GM23248 (cell line): ENCODE measurements around the gene DIDO1. TPM values are rescaled to one million over a fixed set of nuclear protein-coding genes. Genes with fewer than 3 reads are reported as not detected.

Experiments
- DNase-seq: peaks from one replicate; pipeline ENCODE4 v3.0.0-alpha.2; 2015
- H2AFZ ChIP-seq: fragments of 200-600 bp; sonication (generic); 2 replicates; pipeline ENCODE4 v1.6.1; 2016; ENCODE audit warnings: antibody characterized with exemption
- H3F3A ChIP-seq: fragments of 200-600 bp; sonication (generic); 2 replicates; pipeline ENCODE4 v1.6.1; 2016; ENCODE audit warnings: mild to moderate bottlenecking, antibody characterized with exemption, mixed run types; ENCODE audit not compliant: insufficient read depth
- H3K27ac ChIP-seq: fragments of 200-600 bp; sonication (generic); 2 replicates; pipeline ENCODE4 v1.5.1; 2016; ENCODE audit warnings: mild to moderate bottlenecking
- H3K27me3 ChIP-seq: fragments of 200-600 bp; sonication (generic); replicated peaks from 2 replicates; pipeline ENCODE4 v1.6.1; 2016; ENCODE audit warnings: mild to moderate bottlenecking; ENCODE audit not compliant: insufficient read depth
- H3K36me3 ChIP-seq: fragments of 200-600 bp; sonication (generic); 2 replicates; pipeline ENCODE4 v1.6.1; 2016; ENCODE audit warnings: low read depth, mild to moderate bottlenecking
- H3K4me1 ChIP-seq: fragments of 200-600 bp; sonication (generic); 2 replicates; pipeline ENCODE4 v1.6.1; 2016; ENCODE audit warnings: mild to moderate bottlenecking; ENCODE audit not compliant: insufficient read depth
- H3K4me2 ChIP-seq: fragments of 200-600 bp; sonication (generic); one replicate; pipeline ENCODE4 v1.6.1; 2016; ENCODE audit warnings: mild to moderate bottlenecking; ENCODE audit not compliant: unreplicated experiment
- H3K4me3 ChIP-seq: fragments of 200-600 bp; sonication (generic); 2 replicates; pipeline ENCODE4 v1.5.1; 2016; ENCODE audit warnings: mild to moderate bottlenecking
- H3K79me2 ChIP-seq: fragments of 200-600 bp; sonication (generic); 2 replicates; pipeline ENCODE4 v1.6.1; 2016; ENCODE audit warnings: mild to moderate bottlenecking; ENCODE audit not compliant: insufficient read depth
- H3K9ac ChIP-seq: fragments of 200-600 bp; sonication (generic); 2 replicates; pipeline ENCODE4 v1.6.1; 2016; ENCODE audit warnings: mild to moderate bottlenecking
- H3K9me2 ChIP-seq: fragments of 200-600 bp; sonication (generic); 2 replicates; pipeline ENCODE4 v1.6.1; 2016; ENCODE audit warnings: mixed run types, mild to moderate bottlenecking, moderate library complexity; ENCODE audit not compliant: insufficient read depth
- H3K9me3 ChIP-seq: fragments of 200-600 bp; sonication (generic); one replicate; pipeline ENCODE4 v1.6.1; 2017; ENCODE audit warnings: low read depth
- H4K20me1 ChIP-seq: fragments of 200-600 bp; sonication (generic); 2 replicates; pipeline ENCODE4 v1.6.0; 2016; ENCODE audit not compliant: insufficient read depth
- EZH2 ChIP-seq: fragments of 200-600 bp; sonication (generic); IDR thresholded peaks from 2 replicates; pipeline ENCODE4 v1.6.1; 2018; ENCODE audit warnings: antibody characterized with exemption, mild to moderate bottlenecking; ENCODE audit not compliant: insufficient read depth, poor library complexity, severe bottlenecking
- EZH2phosphoT487 ChIP-seq: fragments of 200-600 bp; sonication (generic); IDR thresholded peaks from 2 replicates; pipeline ENCODE4 v1.6.1; 2018; ENCODE audit warnings: antibody characterized with exemption, moderate library complexity, mild to moderate bottlenecking, low read depth; ENCODE audit not compliant: insufficient read depth
- whole genome bisulfite sequencing, 2 experiments: methylation state at CpG; one replicate each; pipeline ENCODE4 v1.1.6; 2015 to 2017; ENCODE audit warnings: low lambda C conversion rate in 2 of 2, low coverage in 1 of 2; ENCODE audit errors: missing lambda C conversion rate in 2 of 2; 5-methylcytosine and 5-hydroxymethylcytosine counted together
- in situ Hi-C: fragments of 300-500 bp; cut with MboI; formaldehyde crosslinking; loops from 2 replicates; pipeline ENCODE4 v1.15.0; 2020
- polyA plus RNA-seq: library from polyadenylated mRNA; unstranded; fragments of >200 nt; fragmentation: Nextera tagmentation; extraction: Ambion mirVana; gene quantifications from 2 replicates; pipeline ENCODE4 v1.2.1, GENCODE V29; 2016
- total RNA-seq: library from RNA; depleted of rRNA; stranded (reverse); fragments of >200 nt; shearing (Covaris generic); gene quantifications from 2 replicates; pipeline ENCODE4 v1.2.3, GENCODE V29; 2014; rRNA removed

Gene DIDO1
- total RNA-seq: 28.6 and 37.1 TPM in 2 replicates
- 15.5 and 16.2 TPM in 2 replicates for polyA plus RNA-seq

- Histone ChIP-seq H2AFZ (peak within 1 kb of the TSS; percentile 65), H3K9me3 (no peaks in the 10 kb centered on the region), H3F3A (peaks cover 42% of the 10 kb centered on the region), H3K4me1 (peaks cover 48% of the 10 kb centered on the region), H3K27ac (peak within 1 kb of the TSS; percentile 95), H4K20me1 (peaks cover 20% of the 10 kb centered on the region; the same call in 1 of the 2 replicates), H3K27me3 (no peaks in the 10 kb centered on the region), H3K4me3 (peak within 1 kb of the TSS; percentile 95), H3K36me3 (no peaks in the 10 kb centered on the region), H3K9ac (peak within 1 kb of the TSS; percentile 99), H3K4me2 (peak within 1 kb of the TSS; percentile 91), H3K9me2 (no peaks in the 10 kb centered on the region), H3K79me2 (peaks cover 96% of the 10 kb centered on the region)
- TF ChIP-seq EZH2: no peak
- no peak for TF ChIP-seq EZH2phosphoT487
- in situ Hi-C loops: no loop called here
- WGBS, 2 experiments: 2% methylated on average over 74 to 77 of the region's 92 CpGs
- peak; percentile 92 for DNase-seq
Observed at GRCh38 chr20:62926229-62927127, at the start of gene DIDO1. Gene DIDO1 (minus strand): TSS chr20:62926505.

DNA sequence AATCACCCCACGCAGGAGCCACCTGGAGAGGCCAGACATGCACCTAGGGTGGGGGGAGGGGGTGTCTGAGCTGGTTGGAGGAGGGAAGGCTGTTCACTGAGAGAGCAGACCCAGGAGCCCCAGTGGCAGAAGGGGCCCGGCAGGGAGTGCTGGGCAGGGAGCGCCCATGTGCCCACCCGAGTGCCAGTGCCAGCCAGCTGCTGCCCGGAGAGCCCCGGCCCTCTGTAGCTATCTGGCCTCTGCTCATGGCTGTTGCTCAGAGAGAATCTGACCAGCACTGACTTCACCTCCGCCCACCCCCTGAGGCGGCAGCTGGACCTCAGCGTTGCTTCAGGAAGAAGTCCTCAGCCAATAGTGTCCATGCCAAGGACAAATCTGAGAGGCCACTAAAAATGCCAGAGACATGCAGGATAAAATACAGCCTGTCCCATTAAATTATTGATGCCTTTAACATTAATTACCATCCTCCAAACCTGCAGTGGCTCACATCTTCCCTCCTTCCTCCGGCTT is 49.0 kb upstream of the DIDO1 start:
- no peak overlapping the region for H3K27ac ChIP-seq
- WGBS, 2 experiments: 59 to 61% methylated on average over 8 to 9 of the region's 10 CpGs

GRCh38 chr20:62972845-62973745 is 46.8 kb upstream of the DIDO1 start:
- H3K4me1 ChIP-seq: no peaks in the 10 kb centered on the region
- H4K20me1 ChIP-seq: no peaks in the 10 kb centered on the region
- peak overlapping the region; percentile 54; the same call in 1 of the 2 replicates for H3K4me3 ChIP-seq
- peak overlapping the region; percentile 38; the same call in 1 of the 2 replicates for H2AFZ ChIP-seq
- H3K27me3 ChIP-seq: peaks cover 32% of the 10 kb centered on the region
- no peak overlapping the region for H3K27ac ChIP-seq
- H3K9me2 ChIP-seq: no peaks in the 10 kb centered on the region
- no peaks in the 10 kb centered on the region for H3K9me3 ChIP-seq
- TF ChIP-seq EZH2phosphoT487 (no peak), EZH2 (peak; percentile 12)
- H3F3A ChIP-seq: no peaks in the 10 kb centered on the region
- in situ Hi-C loops: no loop called here
- WGBS, 2 experiments: 16 to 19% methylated on average over 32 to 48 of the region's 48 CpGs
- no peaks in the 10 kb centered on the region for H3K79me2 ChIP-seq
- H3K36me3 ChIP-seq: no peaks in the 10 kb centered on the region
- DNase-seq: no peak
- no peak overlapping the region for H3K4me2 ChIP-seq
- H3K9ac ChIP-seq: no peak overlapping the region

More for the DNA sequence above, 49.0 kb upstream of the DIDO1 start:
- no peaks in the 10 kb centered on the region for H3F3A ChIP-seq
- H3K4me3 ChIP-seq: no peak overlapping the region
- no peak for TF ChIP-seq EZH2phosphoT487
- TF ChIP-seq EZH2: no peak
- H3K9ac ChIP-seq: no peak overlapping the region
- no peaks in the 10 kb centered on the region for H3K79me2 ChIP-seq
- H3K4me1 ChIP-seq: no peaks in the 10 kb centered on the region
- peaks cover 46% of the 10 kb centered on the region for H3K27me3 ChIP-seq
- no peaks in the 10 kb centered on the region for H4K20me1 ChIP-seq
- H2AFZ ChIP-seq: no peak overlapping the region
- in situ Hi-C loops: no loop called here
- H3K9me2 ChIP-seq: no peaks in the 10 kb centered on the region
- no peak overlapping the region for H3K4me2 ChIP-seq
- DNase-seq: no peak
- no peaks in the 10 kb centered on the region for H3K36me3 ChIP-seq
- H3K9me3 ChIP-seq: no peaks in the 10 kb centered on the region
